ENCODE measurements around the gene HNMT.

Gene HNMT

GRCh38 chr2:138000009-138000408 lies 35.7 kb downstream of the HNMT start:
- ChIA-PET CTCF (no interaction called here), POLR2A (no interaction called here)
- no peak for TF ChIP-seq ZNF692 (tag by site-specific recombination; IDR thresholded peaks at IDR 0.05)
- no peak for TF ChIP-seq ZNF19 (tag by site-specific recombination; IDR thresholded peaks at IDR 0.05; ENCODE audit: low read depth)
- no peak for TF ChIP-seq ZNF704 (tag by site-specific recombination; IDR thresholded peaks at IDR 0.05)
- no peak for TF ChIP-seq ZNF654 (tag by site-specific recombination; IDR thresholded peaks at IDR 0.05; ENCODE audit: low read depth)
- TF ChIP-seq ZNF362 (tag by site-specific recombination; IDR thresholded peaks at IDR 0.05) = no peak
- no peak for TF ChIP-seq ZNF785 (tag by site-specific recombination; IDR thresholded peaks at IDR 0.05)
- no peak for TF ChIP-seq ZNF366 (tag by site-specific recombination; conservative IDR thresholded peaks at IDR 0.05)
- TF ChIP-seq ZNF112 (tag by site-specific recombination; IDR thresholded peaks at IDR 0.05) = no peak
- TF ChIP-seq ZNF518A (tag by site-specific recombination; conservative IDR thresholded peaks at IDR 0.05; ENCODE audit: low read depth) = no peak
- TF ChIP-seq ZNF10 (tag by site-specific recombination; IDR thresholded peaks at IDR 0.05) = no peak
- TF ChIP-seq GLI4 (tag by site-specific recombination; IDR thresholded peaks at IDR 0.05) = no peak
- TF ChIP-seq MEIS1 (CRISPR knock-in tag; IDR thresholded peaks at IDR 0.05; ENCODE audit: borderline replicate concordance) = no peak
- no peak for TF ChIP-seq ZNF501 (tag by site-specific recombination; IDR thresholded peaks at IDR 0.05)
- Histone ChIP-seq H3K9me3 (ENCODE audit: control insufficient read depth, insufficient read depth, low read depth, low read length) (no peaks in the 10 kb centered on the region), H3K27ac (ENCODE audit: extremely low read depth, low read depth, low read length) (no peak overlapping the region), H3K36me3 (ENCODE audit: control insufficient read depth in 2 of 2, insufficient read depth in 1 of 2, low read length in 2 of 2) (no peaks in the 10 kb centered on the region), H3K4me1 (ENCODE audit: control insufficient read depth, insufficient read depth, low read length) (no peaks in the 10 kb centered on the region), H3K4me3 (ENCODE audit: low read depth, low read length) (no peak overlapping the region)

- Histone ChIP-seq H3K4me1 (ENCODE audit: control insufficient read depth, insufficient read depth, low read length) (no peaks in the 10 kb centered on the region), H3K9me3 (ENCODE audit: control insufficient read depth, insufficient read depth, low read depth, low read length) (no peaks in the 10 kb centered on the region), H3K36me3 (ENCODE audit: control insufficient read depth in 2 of 2, insufficient read depth in 1 of 2, low read length in 2 of 2) (no peaks in the 10 kb centered on the region), H3K27ac (ENCODE audit: extremely low read depth, low read depth, low read length) (no peak overlapping the region), H3K4me3 (ENCODE audit: low read depth, low read length) (no peak overlapping the region)
- CTCF ChIA-PET = no interaction called here
- POLR2A ChIA-PET = no interaction called here
- TF ChIP-seq ZFP69B (tag by site-specific recombination; IDR thresholded peaks at IDR 0.05) (no peak), HIC1 (tag by site-specific recombination; IDR thresholded peaks at IDR 0.05) (no peak), ZBTB7A (tag by site-specific recombination; IDR thresholded peaks at IDR 0.05; ENCODE audit: low read depth) (no peak), ZNF670 (tag by site-specific recombination; IDR thresholded peaks at IDR 0.05; ENCODE audit: low read depth) (no peak), ZNF16 (tag by site-specific recombination; IDR thresholded peaks at IDR 0.05; ENCODE audit: low read depth) (no peak), YY2 (tag by site-specific recombination; IDR thresholded peaks at IDR 0.05) (no peak), ZBTB21 (tag by site-specific recombination; IDR thresholded peaks at IDR 0.05) (no peak), ZNF398 (tag by site-specific recombination; IDR thresholded peaks at IDR 0.05) (no peak), ZNF664 (tag by site-specific recombination; IDR thresholded peaks at IDR 0.05) (no peak), ZNF394 (tag by site-specific recombination; IDR thresholded peaks at IDR 0.05; ENCODE audit: borderline replicate concordance) (no peak), SCRT1 (tag by site-specific recombination; IDR thresholded peaks at IDR 0.05; ENCODE audit: borderline replicate concordance) (no peak)
Observed at GRCh38 chr2:138000796-138001195, 36.5 kb downstream of the HNMT start.
